OCI-LY3 (cell line): ENCODE data around the gene PRIM2.
"Not testable (repeated sequence)": the region's sequence is repeated elsewhere in the genome, so short reads cannot be mapped to it uniquely, and the experiment has no call there.

Experiments
- H2AFZ ChIP-seq: fragments of 200-600, 300-600 bp; shearing (Covaris generic); 2 replicates; pipeline ENCODE4 v1.6.0; 2014; ENCODE audit warnings: antibody characterized with exemption, low read depth, low read length
- H3K27ac ChIP-seq: fragments of 200-600, 300-600 bp; sonication (generic); 2 replicates; pipeline ENCODE4 v1.5.1; 2014; ENCODE audit warnings: mild to moderate bottlenecking, low read length, moderate library complexity, mixed read lengths
- H3K27me3 ChIP-seq: fragments of 200-600, 300-600 bp; sonication (generic); 2 replicates; pipeline ENCODE4 v1.6.1; 2014; ENCODE audit warnings: low read depth, low read length, mixed read lengths
- H3K36me3 ChIP-seq: fragments of 200-600, 300-600 bp; sonication (generic); replicated peaks from 2 replicates; pipeline ENCODE3; 2014; ENCODE audit warnings: low read depth, low read length, mixed read lengths
- H3K4me1 ChIP-seq: fragments of 300-600, 200-600 bp; sonication (generic); 2 replicates; pipeline ENCODE4 v1.6.1; 2014; ENCODE audit warnings: low read length, mixed read lengths
- H3K4me2 ChIP-seq: fragments of 200-600, 300-600 bp; sonication (generic); 2 replicates; pipeline ENCODE4 v1.6.1; 2014; ENCODE audit warnings: low read length, mixed read lengths
- H3K4me3 ChIP-seq: fragments of 300-600, 200-600 bp; sonication (generic); 2 replicates; pipeline ENCODE4 v1.5.1; 2014; ENCODE audit warnings: antibody characterized with exemption, mild to moderate bottlenecking, low read length, moderate library complexity
- H3K79me2 ChIP-seq: fragments of 300-600, 200-600 bp; shearing (Covaris generic); 2 replicates; pipeline ENCODE4 v1.6.1; 2014; ENCODE audit warnings: mild to moderate bottlenecking, low read length, mixed read lengths
- H3K9ac ChIP-seq: fragments of 300-600, 200-600 bp; shearing (Covaris generic); 2 replicates; pipeline ENCODE4 v1.6.0; 2014; ENCODE audit warnings: mild to moderate bottlenecking, low read length, moderate library complexity
- H3K9me3 ChIP-seq: fragments of 200-600, 300-600 bp; shearing (Covaris generic); 2 replicates; pipeline ENCODE4 v1.6.1; 2014; ENCODE audit warnings: low read length, mixed read lengths; ENCODE audit not compliant: insufficient read depth
- H4K20me1 ChIP-seq: fragments of 200-600, 300-600 bp; sonication (generic); 2 replicates; pipeline ENCODE4 v1.6.1; 2016; ENCODE audit warnings: low read length, mixed read lengths; ENCODE audit not compliant: insufficient read depth
- EZH2phosphoT487 ChIP-seq: fragments of 200-600 bp; shearing (Covaris generic); IDR thresholded peaks from 2 replicates; pipeline ENCODE4 v1.6.1; 2018; ENCODE audit warnings: antibody characterized with exemption, mixed run types, low read depth
- TF ChIP-seq, protein P1 (sequence below): fragments of 200-600, 300-600 bp; sonication (generic); IDR thresholded peaks from 2 replicates; pipeline ENCODE4 v1.5.1; 2014; ENCODE audit warnings: antibody characterized with exemption, low read length, low read depth

PRIM2 gene

DNA sequence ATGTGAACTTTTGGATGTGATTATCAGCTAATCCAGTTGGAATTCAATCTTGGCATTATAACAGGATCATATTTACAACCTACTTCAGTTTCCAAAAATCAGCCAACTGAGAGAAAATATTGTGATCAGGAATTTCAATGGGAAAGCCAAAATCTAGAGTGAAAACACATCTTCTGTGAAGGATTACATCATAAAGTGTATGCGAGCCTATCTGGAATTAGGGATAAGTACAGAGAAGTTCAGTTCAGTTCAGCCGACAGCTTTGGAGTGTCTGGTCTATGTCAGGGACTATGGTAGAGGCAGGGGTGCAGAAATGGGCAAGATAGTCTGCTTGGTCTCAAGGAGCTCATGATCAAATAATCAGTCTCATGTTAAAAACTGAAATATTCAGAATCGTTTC, 12.3 kb upstream of the PRIM2 start:
- no peak for TF ChIP-seq EZH2phosphoT487
- TF ChIP-seq, protein P1, sequence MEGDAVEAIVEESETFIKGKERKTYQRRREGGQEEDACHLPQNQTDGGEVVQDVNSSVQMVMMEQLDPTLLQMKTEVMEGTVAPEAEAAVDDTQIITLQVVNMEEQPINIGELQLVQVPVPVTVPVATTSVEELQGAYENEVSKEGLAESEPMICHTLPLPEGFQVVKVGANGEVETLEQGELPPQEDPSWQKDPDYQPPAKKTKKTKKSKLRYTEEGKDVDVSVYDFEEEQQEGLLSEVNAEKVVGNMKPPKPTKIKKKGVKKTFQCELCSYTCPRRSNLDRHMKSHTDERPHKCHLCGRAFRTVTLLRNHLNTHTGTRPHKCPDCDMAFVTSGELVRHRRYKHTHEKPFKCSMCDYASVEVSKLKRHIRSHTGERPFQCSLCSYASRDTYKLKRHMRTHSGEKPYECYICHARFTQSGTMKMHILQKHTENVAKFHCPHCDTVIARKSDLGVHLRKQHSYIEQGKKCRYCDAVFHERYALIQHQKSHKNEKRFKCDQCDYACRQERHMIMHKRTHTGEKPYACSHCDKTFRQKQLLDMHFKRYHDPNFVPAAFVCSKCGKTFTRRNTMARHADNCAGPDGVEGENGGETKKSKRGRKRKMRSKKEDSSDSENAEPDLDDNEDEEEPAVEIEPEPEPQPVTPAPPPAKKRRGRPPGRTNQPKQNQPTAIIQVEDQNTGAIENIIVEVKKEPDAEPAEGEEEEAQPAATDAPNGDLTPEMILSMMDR = no peak
- Histone ChIP-seq H2AFZ (no peak overlapping the region), H3K27ac (no peak overlapping the region), H3K36me3 (no peaks in the 10 kb centered on the region), H3K4me3 (no peak overlapping the region), H4K20me1 (no peaks in the 10 kb centered on the region), H3K79me2 (no peaks in the 10 kb centered on the region), H3K4me1 (no peaks in the 10 kb centered on the region), H3K4me2 (no peak overlapping the region), H3K27me3 (no peaks in the 10 kb centered on the region), H3K9ac (no peak overlapping the region), H3K9me3 (no peaks in the 10 kb centered on the region)

- Histone ChIP-seq H3K9ac (no peak overlapping the region), H3K4me3 (no peak overlapping the region), H3K27ac (no peak overlapping the region), H3K4me2 (no peak overlapping the region), H2AFZ (no peak overlapping the region), H4K20me1 (no peaks in the 10 kb centered on the region), H3K9me3 (no peaks in the 10 kb centered on the region), H3K4me1 (no peaks in the 10 kb centered on the region), H3K27me3 (no peaks in the 10 kb centered on the region), H3K36me3 (no peaks in the 10 kb centered on the region), H3K79me2 (no peaks in the 10 kb centered on the region)
- no peak for TF ChIP-seq EZH2phosphoT487
- TF ChIP-seq, protein P1 = no peak
Observed at GRCh38 chr6:57305761-57306160, 11.7 kb upstream of the PRIM2 start.

DNA sequence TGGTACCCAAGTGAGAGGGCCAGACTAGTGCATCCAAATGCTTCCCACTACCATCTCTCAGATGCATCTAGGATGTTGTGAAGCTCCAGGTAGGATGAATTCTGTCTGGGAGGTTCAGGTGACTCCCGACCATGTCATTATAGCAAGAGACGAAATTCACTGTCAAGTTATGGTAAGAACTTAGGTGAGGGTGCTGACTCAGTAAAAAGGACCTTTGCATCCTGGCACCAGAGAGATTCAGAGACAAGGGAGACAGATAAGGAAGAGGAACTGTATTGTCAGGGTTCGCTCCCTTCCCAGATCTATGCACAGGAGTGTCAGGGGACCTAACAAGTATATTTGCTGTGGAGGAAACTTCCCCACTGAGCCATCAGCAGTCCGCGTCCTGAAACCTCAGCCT, 11.2 kb upstream of the PRIM2 start:
- no peak for TF ChIP-seq EZH2phosphoT487
- TF ChIP-seq, protein P1 = no peak
- Histone ChIP-seq H3K4me2 (no peak overlapping the region), H3K36me3 (no peaks in the 10 kb centered on the region)

DNA sequence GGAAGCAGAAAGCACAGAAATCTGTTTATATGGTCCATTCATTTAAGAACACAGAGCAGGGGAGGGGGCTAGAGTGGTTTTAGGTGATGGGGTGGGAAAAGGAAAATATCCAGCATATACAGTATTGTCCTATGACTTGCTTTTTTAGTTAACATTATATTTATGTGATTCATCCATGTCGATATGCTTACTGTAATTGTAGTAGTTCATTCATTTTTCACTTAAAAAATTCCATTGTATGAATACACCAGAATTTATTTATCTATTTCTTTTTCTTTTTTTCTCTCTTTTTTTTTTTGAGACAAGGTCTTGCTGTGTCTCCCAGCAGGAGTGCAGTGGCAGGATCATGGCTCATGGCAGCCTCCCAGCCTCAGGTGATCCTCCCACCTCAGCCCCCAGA, 9.6 kb upstream of the PRIM2 start:
- H3K36me3 ChIP-seq = no peaks in the 10 kb centered on the region
- H3K79me2 ChIP-seq = no peaks in the 10 kb centered on the region
- H4K20me1 ChIP-seq = no peaks in the 10 kb centered on the region
- no peak overlapping the region for H3K4me2 ChIP-seq
- H3K4me1 ChIP-seq = no peaks in the 10 kb centered on the region
- H3K27ac ChIP-seq = no peak overlapping the region
- no peaks in the 10 kb centered on the region for H3K9me3 ChIP-seq
- H3K27me3 ChIP-seq = no peaks in the 10 kb centered on the region
- H2AFZ ChIP-seq = no peak overlapping the region
- TF ChIP-seq, protein P1 = no peak
- no peak for TF ChIP-seq EZH2phosphoT487
- H3K4me3 ChIP-seq = no peak overlapping the region
- no peak overlapping the region for H3K9ac ChIP-seq

More for the DNA sequence above, 11.2 kb upstream of the PRIM2 start:
- Histone ChIP-seq H2AFZ (no peak overlapping the region), H3K4me1 (no peaks in the 10 kb centered on the region), H4K20me1 (no peaks in the 10 kb centered on the region), H3K9me3 (no peaks in the 10 kb centered on the region), H3K27ac (no peak overlapping the region), H3K79me2 (no peaks in the 10 kb centered on the region), H3K27me3 (no peaks in the 10 kb centered on the region), H3K4me3 (no peak overlapping the region), H3K9ac (no peak overlapping the region)

DNA sequence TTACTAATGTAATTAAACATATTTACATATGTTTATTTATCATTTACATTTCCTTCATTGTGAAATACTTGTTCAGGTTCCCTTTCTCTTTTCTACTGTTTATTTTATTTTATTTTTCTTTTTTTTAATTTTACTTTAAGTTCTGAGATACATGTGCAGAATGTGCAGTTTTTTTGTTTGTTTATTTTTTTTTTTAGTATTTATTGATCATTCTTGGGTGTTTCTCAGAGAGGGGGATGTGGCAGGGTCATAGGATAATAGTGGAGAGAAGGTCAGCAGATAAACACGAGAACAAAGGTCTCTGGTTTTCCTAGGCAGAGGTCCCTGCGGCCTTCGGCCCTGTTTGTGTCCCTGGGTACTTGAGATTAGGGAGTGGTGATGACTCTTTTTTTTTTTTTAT, 8.7 kb upstream of the PRIM2 start:
- H3K4me1 ChIP-seq, H3K27me3 ChIP-seq, H3K9ac ChIP-seq, H3K4me3 ChIP-seq, H4K20me1 ChIP-seq, H2AFZ ChIP-seq, H3K79me2 ChIP-seq, H3K4me2 ChIP-seq, H3K27ac ChIP-seq, H3K36me3 ChIP-seq, H3K9me3 ChIP-seq: not testable (repeated sequence)

DNA sequence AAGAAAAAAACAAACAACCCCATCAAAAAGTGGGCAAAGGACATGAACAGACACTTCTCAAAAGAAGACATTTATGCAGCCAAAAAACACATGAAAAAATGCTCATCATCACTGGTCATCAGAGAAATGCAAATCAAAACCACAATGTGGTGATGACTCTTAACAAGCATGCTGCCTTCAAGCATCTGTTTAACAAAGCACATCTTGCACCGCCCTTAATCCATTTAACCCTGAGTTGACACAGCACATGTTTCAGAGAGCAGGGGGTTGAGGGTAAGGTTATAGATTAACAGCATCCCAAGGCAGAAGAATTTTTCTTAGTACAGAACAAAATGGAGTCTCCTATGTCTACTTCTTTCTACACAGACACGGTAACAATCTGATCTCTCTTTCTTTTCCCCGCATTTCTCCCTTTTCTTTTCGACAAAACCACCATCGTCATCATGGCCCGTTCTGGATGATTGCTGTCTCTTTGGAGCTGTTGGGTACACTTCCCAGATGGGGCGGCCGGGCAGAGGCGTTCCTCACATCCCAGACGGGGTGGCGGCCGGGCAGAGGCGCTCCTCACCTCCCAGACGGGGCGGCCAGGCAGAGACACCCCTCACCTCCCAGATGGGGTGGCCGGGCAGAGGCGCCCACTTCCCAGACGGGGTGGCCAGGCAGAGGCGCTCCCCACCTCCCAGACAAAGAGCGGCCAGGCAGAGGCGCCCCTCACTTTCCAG, 7.2 kb upstream of the PRIM2 start:
- H3K4me2 ChIP-seq, H3K27me3 ChIP-seq, H4K20me1 ChIP-seq, H3K9ac ChIP-seq, H3K79me2 ChIP-seq, H3K4me1 ChIP-seq, H3K9me3 ChIP-seq, H3K27ac ChIP-seq, H3K36me3 ChIP-seq, H2AFZ ChIP-seq, H3K4me3 ChIP-seq: not testable (repeated sequence)
